Activated T-cell treated with anti-CD3 and anti-CD28 coated beads, Interleukin-2, amount 50 U/mL, for 72 hours (primary cell): ENCODE measurements around the gene ACCS. TPM values are rescaled to one million over a fixed set of nuclear protein-coding genes. Genes with fewer than 3 reads are reported as not detected.

Experiments used
- ATAC-seq, 2 donors: fragments of 150-1000 bp; cut with Tn5 transposase; replicated peaks in 1 of 2; 2 replicates each; pipeline ENCODE4 v1.10.0; 2021; ENCODE audit warnings: moderate library complexity in 2 of 2, mild to moderate bottlenecking in 1 of 2
- DNase-seq, 2 donors: peaks; one replicate each; pipeline ENCODE4 v3.0.0; 2021 to 2022; ENCODE audit warnings: mixed read lengths in 1 of 2
- H3K27ac Mint-ChIP-seq: one replicate; pipeline ENCODE4 v1.8.0; 2022; ENCODE audit warnings: mild to moderate bottlenecking, moderate library complexity, mixed read lengths
- H3K27me3 Mint-ChIP-seq: one replicate; pipeline ENCODE4 v1.8.0; 2022; ENCODE audit warnings: low read depth, mixed read lengths
- H3K36me3 Mint-ChIP-seq, 2 donors: one replicate each; pipeline ENCODE4 v1.8.0; 2022; ENCODE audit warnings: mixed read lengths in 2 of 2, mild to moderate bottlenecking in 1 of 2; ENCODE audit not compliant: insufficient read depth in 2 of 2
- H3K4me1 Mint-ChIP-seq: one replicate; pipeline ENCODE4 v1.8.0; 2022; ENCODE audit warnings: low read depth, mixed read lengths
- H3K4me3 Mint-ChIP-seq, 2 donors: one replicate each; pipeline ENCODE4 v1.8.0; 2022; ENCODE audit warnings: mild to moderate bottlenecking in 2 of 2, mixed read lengths in 2 of 2, moderate library complexity in 2 of 2
- H3K9me3 Mint-ChIP-seq, 2 donors: one replicate each; pipeline ENCODE4 v1.8.0; 2022; ENCODE audit warnings: mixed read lengths in 2 of 2
- total RNA-seq, 2 donors: library from RNA; stranded (reverse); gene quantifications; one replicate each; pipeline ENCODE4 v1.2.3, GENCODE V29; 2022

Gene ACCS
- total RNA-seq, 2 donors from 2014 or later: 14.8 to 34.6 TPM

DNA sequence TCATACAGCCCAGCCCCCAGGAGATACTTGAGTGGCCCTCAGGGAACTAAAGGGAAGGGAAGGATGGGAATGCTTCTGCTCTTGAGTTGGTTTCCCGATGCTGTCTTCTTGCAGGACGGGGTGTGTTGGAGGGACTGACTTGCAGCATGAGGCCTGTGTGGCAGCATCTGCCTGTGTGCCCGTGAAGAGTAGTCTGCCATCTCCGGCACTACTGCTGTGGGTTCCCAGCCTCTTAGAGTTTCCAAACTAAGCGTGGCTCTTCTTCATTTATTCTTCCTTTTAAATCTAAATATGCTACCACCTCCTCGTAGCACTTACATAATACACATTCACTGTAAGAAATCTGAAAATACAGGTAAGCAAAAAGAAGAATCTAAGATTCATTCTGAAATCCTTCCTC lies 42.2 kb downstream of the ACCS start:
- no peak for ATAC-seq
- H3K4me1 Mint-ChIP-seq: peaks cover 29% of the 10 kb centered on the region
- H3K27me3 Mint-ChIP-seq: no peaks in the 10 kb centered on the region
- no peak for DNase-seq
- no peaks in the 10 kb centered on the region for H3K9me3 Mint-ChIP-seq
- no peak overlapping the region for H3K4me3 Mint-ChIP-seq
- H3K36me3 Mint-ChIP-seq: peaks cover 0 to 3% of the 10 kb centered on the region in 2 donors
- no peak overlapping the region for H3K27ac Mint-ChIP-seq

GRCh38 chr11:44110231-44110679 lies 44.2 kb downstream of the ACCS start:
- Mint-ChIP-seq H3K27ac (peak overlapping the region; percentile 69), H3K4me3 (no peak overlapping the region), H3K9me3 (no peaks in the 10 kb centered on the region), H3K36me3 (peaks cover 0 to 8% of the 10 kb centered on the region in 2 donors), H3K4me1 (peaks cover 27% of the 10 kb centered on the region), H3K27me3 (no peaks in the 10 kb centered on the region)
- DNase-seq (peak; percentile 60 to 61), ATAC-seq (peak; percentile 83 to 88)

DNA sequence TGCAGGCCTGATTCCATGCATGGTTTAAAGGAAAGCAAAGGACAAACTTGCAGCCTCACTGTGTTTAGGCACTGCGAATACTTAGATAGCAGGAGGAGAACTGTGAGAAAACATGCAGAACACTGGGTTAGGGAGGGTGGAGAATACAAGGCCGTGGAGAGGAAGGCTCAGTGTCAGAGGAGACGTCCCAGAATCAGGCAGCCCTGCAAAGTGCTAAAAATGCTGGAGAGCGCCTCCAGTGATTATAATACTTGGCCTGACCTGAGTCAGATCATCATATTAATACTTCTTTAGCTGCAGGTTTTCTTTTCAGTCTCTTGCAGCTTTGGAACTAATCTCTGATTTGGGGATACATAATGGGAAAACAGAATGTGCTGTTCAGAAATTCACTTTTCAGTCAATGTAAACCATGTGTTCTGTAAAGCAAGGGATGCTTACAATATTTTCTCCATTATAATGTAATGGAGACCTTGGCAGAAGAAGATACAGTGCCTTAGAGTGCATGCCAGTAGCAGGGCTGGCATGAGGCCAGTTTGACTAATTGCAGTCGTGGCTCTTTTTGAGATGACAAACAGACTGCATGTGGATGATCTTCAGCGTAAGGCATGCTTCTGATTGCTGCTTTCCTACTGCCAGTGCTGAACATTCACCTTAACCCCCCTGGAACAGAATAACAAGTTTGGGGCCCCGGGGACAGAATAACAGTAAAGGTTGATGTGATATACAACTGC lies 46.2 kb downstream of the ACCS start:
- DNase-seq: peak; percentile 31 to 37
- peaks cover 27% of the 10 kb centered on the region for H3K4me1 Mint-ChIP-seq
- H3K27me3 Mint-ChIP-seq: no peaks in the 10 kb centered on the region
- peak; percentile 54 to 55 for ATAC-seq
- peaks cover 2 to 15% of the 10 kb centered on the region in 2 donors for H3K36me3 Mint-ChIP-seq
- no peak overlapping the region for H3K4me3 Mint-ChIP-seq
- no peaks in the 10 kb centered on the region for H3K9me3 Mint-ChIP-seq
- H3K27ac Mint-ChIP-seq: no peak overlapping the region

- Mint-ChIP-seq H3K9me3 (no peaks in the 10 kb centered on the region), H3K36me3 (peaks cover 2 to 15% of the 10 kb centered on the region in 2 donors), H3K4me3 (peak overlapping the region in 1 of 2 donors; percentile 21), H3K27ac (no peak overlapping the region), H3K4me1 (peaks cover 27% of the 10 kb centered on the region), H3K27me3 (no peaks in the 10 kb centered on the region)
- ATAC-seq (peak; percentile 32 to 45), DNase-seq (no peak)
These were observed 46.9 kb downstream of the ACCS start for GRCh38 chr11:44113018-44113417.

DNA sequence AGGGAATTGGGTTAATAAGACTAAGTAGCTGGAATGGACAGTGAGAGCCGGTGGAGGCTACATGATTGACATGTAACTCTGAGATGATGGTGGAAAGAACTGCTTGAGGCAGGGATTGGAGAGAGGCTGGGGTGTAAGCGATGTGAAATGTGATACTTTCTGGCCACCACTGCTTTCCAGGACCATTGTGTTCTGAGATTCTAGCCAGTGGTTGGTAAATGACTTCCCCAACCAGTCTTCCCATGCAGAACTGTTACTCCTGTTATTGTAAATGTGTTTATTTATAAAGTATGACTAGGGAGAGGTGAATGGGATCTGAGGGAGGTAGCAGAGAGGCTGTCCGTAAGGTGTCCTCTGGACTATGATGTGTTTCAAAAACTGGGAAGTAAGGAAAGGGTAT lies 47.5 kb downstream of the ACCS start:
- no peak overlapping the region for H3K4me3 Mint-ChIP-seq
- ATAC-seq (no peak), DNase-seq (no peak)
- H3K36me3 Mint-ChIP-seq: peaks cover 2 to 15% of the 10 kb centered on the region in 2 donors
- H3K4me1 Mint-ChIP-seq: peaks cover 27% of the 10 kb centered on the region
- no peaks in the 10 kb centered on the region for H3K27me3 Mint-ChIP-seq
- no peaks in the 10 kb centered on the region for H3K9me3 Mint-ChIP-seq
- no peak overlapping the region for H3K27ac Mint-ChIP-seq

- H3K27me3 Mint-ChIP-seq: no peaks in the 10 kb centered on the region
- H3K36me3 Mint-ChIP-seq: peaks cover 3 to 13% of the 10 kb centered on the region in 2 donors
- H3K9me3 Mint-ChIP-seq: no peaks in the 10 kb centered on the region
- H3K4me1 Mint-ChIP-seq: peaks cover 17% of the 10 kb centered on the region
- ATAC-seq (no peak), DNase-seq (no peak)
- H3K27ac Mint-ChIP-seq: no peak overlapping the region
- H3K4me3 Mint-ChIP-seq: no peak overlapping the region
These were observed 50.3 kb downstream of the ACCS start for GRCh38 chr11:44116234-44116830.

GRCh38 chr11:44120169-44120568 lies 54.1 kb downstream of the ACCS start:
- Mint-ChIP-seq H3K4me3 (no peak overlapping the region), H3K27me3 (no peaks in the 10 kb centered on the region), H3K36me3 (peaks cover 3 to 7% of the 10 kb centered on the region in 2 donors), H3K27ac (no peak overlapping the region), H3K9me3 (no peaks in the 10 kb centered on the region), H3K4me1 (no peaks in the 10 kb centered on the region)
- no peak for ATAC-seq
- DNase-seq: no peak

DNA sequence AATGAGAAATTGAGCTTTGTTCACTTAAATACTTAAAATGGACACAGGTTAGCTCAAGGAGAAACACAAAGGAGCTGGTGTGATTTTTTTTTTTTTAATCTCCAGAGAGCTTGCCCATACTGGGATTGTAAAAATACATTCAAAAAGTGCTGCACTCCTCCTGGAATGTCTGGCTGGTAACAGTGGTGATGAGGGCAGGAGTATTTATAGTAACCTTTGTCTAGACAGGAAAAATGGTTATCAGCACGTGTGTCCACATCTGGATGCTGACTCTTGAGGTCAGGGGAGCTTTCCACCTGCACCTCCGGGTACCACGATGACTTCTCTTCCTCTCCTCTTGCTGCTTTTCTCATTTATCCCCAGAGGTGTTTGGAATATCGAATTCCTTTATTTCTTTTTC lies 59.5 kb downstream of the ACCS start:
- Mint-ChIP-seq H3K4me3 (no peak overlapping the region), H3K36me3 (peaks cover 2 to 15% of the 10 kb centered on the region in 2 donors), H3K4me1 (no peaks in the 10 kb centered on the region), H3K27me3 (no peaks in the 10 kb centered on the region), H3K27ac (no peak overlapping the region), H3K9me3 (no peaks in the 10 kb centered on the region)
- no peak for DNase-seq
- ATAC-seq: no peak

DNA sequence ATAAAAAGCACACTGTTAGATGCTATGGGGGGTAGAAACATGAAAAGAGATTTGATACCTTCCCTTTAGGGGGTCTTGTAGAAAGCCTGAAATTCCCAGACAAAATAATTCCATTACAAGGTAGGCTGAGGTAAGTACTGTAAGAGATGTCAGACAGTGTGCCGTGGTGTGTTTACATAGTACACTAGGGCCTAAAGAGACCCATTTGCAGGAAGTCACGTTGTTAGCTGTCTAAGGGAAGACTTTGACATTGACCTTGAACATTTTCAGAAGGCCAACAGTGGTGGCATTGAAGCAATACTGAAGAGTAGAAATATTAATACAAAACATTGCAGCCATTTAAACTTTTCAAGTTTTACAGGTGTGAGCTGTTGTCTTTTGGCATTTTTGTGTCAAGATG lies 60.2 kb downstream of the ACCS start:
- Mint-ChIP-seq H3K36me3 (peaks cover 2 to 17% of the 10 kb centered on the region in 2 donors), H3K4me1 (no peaks in the 10 kb centered on the region), H3K9me3 (no peaks in the 10 kb centered on the region), H3K27ac (no peak overlapping the region), H3K4me3 (no peak overlapping the region), H3K27me3 (no peaks in the 10 kb centered on the region)
- ATAC-seq: no peak
- no peak for DNase-seq

DNA sequence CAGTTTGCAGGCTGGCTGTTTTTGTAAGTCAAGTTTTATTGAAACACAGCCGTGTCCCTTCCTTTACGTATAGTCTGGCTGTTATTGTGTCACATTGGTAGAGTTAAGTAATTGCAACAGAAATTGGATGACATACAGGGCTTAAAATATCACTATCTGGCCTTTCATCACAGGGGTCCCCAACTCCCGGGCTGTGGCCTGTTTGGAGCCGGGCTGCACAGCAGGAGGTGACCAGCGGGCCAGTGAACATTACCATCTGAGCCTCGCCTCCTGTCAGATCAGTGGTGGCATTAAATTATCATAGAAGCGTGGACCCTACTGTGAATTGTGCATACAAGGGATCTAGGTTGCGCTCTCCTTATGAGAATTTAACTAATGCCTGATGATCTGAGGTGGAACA lies 61.1 kb downstream of the ACCS start:
- Mint-ChIP-seq H3K9me3 (no peaks in the 10 kb centered on the region), H3K27ac (no peak overlapping the region), H3K4me3 (no peak overlapping the region), H3K4me1 (no peaks in the 10 kb centered on the region), H3K36me3 (peaks cover 2 to 18% of the 10 kb centered on the region in 2 donors), H3K27me3 (no peaks in the 10 kb centered on the region)
- ATAC-seq (no peak), DNase-seq (no peak)

- Mint-ChIP-seq H3K27ac (no peak overlapping the region), H3K9me3 (no peaks in the 10 kb centered on the region), H3K4me3 (no peak overlapping the region), H3K27me3 (no peaks in the 10 kb centered on the region), H3K4me1 (no peaks in the 10 kb centered on the region), H3K36me3 (peaks cover 2 to 18% of the 10 kb centered on the region in 2 donors)
- no peak for DNase-seq
- no peak for ATAC-seq
These were observed 62.7 kb downstream of the ACCS start for GRCh38 chr11:44128729-44129128.

GRCh38 chr11:44130751-44131150 lies 64.7 kb downstream of the ACCS start:
- no peaks in the 10 kb centered on the region for H3K9me3 Mint-ChIP-seq
- no peaks in the 10 kb centered on the region for H3K4me1 Mint-ChIP-seq
- H3K27ac Mint-ChIP-seq: no peak overlapping the region
- H3K4me3 Mint-ChIP-seq: no peak overlapping the region
- H3K36me3 Mint-ChIP-seq: peaks cover 2 to 19% of the 10 kb centered on the region in 2 donors
- ATAC-seq (no peak), DNase-seq (no peak)
- H3K27me3 Mint-ChIP-seq: no peaks in the 10 kb centered on the region

DNA sequence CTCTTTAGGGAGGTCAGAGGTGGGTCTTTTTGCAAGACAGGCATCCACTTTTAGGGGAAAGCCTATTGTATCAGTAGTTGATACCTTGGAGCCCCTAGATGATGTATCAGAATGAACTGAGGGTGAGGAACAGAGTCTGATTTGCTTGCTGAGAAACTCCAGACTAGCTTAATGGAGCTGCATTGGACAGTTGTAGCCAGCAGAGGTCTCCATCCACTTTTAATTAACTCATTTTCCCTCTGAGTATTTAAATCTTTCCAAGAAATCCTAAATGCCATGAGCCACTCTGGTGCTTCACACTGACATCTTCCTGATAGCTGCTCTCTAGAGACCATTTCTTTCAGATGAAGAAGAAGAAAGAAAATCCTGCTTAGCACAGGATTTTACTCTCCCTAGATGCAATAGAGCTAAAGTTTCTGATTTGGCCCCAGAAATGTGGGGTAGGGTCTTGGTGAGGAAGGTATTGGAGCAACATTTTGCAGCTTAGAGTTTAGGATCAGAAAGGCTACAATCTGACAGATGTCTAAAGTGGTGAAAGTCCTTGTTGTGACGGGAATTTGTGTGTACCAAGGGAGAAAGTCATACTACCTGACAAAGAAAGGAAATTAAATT lies 67.4 kb downstream of the ACCS start:
- Mint-ChIP-seq H3K4me1 (no peaks in the 10 kb centered on the region), H3K36me3 (peaks cover 2 to 10% of the 10 kb centered on the region in 2 donors), H3K27ac (no peak overlapping the region), H3K9me3 (no peaks in the 10 kb centered on the region), H3K27me3 (no peaks in the 10 kb centered on the region), H3K4me3 (no peak overlapping the region)
- DNase-seq (no peak), ATAC-seq (no peak)
